ENCODE measurements around the gene TAF11L3.
"Not testable (repeated sequence)": the region's sequence is repeated elsewhere in the genome, so short reads cannot be mapped to it uniquely, and the experiment has no call there.

The TAF11L3 gene

GRCh38 chr5:17518067-17518466 lies at the start of gene TAF11L3:
Gene TAF11L3, plus strand, starts transcription at chr5:17518367.
- DNase-seq = not testable (repeated sequence)

DNA sequence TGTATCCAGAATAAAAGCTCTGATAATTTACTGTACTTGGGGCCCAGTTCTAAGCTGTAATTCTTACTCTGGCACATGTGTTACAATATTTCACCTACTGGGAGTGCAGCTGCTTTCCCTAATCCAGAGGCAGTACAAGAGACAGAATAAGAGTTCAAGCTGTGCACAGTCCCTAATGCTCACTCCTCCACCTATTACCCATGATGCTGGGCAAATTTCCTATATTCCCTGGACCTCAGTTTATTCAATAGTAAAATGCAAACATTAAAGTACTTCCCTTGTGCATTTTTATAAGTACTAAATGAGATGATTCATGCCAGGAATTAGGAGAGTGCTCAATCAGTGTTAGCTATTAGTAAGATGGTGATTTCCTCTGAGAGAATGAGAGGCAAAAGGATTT lies 48.1 kb upstream of the TAF11L3 start:
- DNase-seq = no peak

- DNase-seq = not testable (repeated sequence)
Measured at GRCh38 chr5:17475064-17475463, 43.1 kb upstream of the TAF11L3 start.

DNA sequence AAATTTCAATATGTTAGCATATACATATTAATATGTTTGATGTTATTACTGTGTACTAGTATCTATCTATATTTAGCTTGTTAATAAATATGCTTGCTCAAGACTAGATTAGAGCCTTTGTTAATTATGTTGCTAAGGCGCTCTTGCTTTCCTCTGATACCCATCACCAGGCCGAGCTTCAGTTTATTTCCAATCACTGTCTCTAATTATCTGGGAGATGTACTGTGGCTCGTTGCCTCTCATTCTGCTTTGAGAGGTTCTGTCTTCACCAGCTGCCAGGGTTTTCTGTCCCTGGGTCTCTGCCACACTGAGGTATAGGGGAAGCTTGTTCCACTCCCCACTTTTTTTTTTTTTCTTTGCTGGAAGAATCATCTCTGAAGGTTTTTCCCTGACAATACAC lies 41.1 kb upstream of the TAF11L3 start:
- no peak for DNase-seq

DNA sequence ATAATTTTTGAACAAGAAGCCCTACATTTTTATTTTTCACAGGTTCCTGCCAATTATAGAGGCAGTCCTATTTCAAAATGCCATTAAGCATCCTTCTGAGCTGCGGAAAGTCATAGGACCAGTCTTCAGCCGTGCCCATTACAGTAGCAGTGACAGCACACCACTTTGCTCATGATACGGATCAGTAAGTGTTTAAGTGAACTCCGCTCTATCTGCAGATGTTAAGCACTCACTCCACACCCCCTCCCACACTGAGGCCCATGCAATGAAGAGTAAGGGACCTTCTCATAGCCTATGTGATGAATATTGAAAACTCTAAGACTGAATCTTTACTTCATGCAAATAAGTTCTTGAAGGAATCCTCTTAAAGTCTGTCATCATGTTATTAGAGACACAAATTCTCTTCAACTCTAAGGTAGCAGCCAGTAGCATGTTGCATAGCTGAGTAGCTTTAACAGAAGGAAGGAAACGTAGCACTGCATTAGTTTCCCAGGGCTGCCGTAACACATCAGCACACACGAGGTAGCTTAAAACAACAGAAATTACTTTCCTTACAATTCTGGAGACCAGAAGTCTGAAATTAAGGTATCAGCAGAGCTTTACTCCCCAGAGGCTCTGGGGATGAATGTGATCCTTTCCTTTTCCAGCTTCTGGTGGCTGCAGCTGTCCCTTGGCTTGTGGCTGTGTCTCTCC lies 40.4 kb upstream of the TAF11L3 start:
- DNase-seq = no peak

DNA sequence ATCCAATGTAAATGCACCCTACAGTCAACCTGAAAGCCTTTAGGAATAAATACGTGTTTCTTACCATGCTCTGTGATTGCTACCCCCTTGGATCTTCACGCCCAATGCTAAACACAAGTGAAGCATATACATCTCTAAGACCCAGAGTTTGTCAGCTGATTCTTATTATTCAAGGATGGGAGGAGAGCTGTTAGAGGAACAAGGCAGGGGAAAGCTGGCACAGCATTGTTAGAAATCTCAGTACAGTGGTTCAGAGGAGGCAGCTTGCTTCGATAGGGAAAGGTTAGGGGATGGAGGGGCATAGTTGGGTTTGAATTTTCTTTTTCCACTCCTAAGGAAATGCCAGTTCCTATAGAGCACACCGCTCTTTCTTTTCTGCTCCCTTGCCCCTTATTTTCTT lies 36.8 kb upstream of the TAF11L3 start:
- no peak for DNase-seq

DNA sequence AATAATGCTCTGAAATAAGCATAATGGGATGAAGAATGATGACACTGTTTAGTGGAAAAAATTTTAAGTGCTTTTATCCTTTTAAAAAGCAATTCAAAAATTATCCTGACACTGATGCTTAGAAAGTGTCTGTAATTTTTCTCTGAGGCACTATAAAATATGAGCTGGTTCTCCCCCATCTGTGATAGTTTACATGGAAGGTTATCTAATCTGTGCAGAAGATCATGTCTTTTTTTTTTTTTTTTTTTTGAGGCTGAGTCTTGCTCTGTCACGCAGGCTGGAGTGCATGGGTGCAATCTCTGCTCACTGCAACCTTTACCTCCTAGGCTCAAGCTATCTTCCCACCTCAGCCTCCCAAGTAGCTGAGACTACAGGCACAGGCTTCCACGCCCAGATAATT lies 35.4 kb upstream of the TAF11L3 start:
- DNase-seq = no peak

- not testable (repeated sequence) for DNase-seq
Measured at GRCh38 chr5:17486464-17487173, 31.5 kb upstream of the TAF11L3 start.

DNA sequence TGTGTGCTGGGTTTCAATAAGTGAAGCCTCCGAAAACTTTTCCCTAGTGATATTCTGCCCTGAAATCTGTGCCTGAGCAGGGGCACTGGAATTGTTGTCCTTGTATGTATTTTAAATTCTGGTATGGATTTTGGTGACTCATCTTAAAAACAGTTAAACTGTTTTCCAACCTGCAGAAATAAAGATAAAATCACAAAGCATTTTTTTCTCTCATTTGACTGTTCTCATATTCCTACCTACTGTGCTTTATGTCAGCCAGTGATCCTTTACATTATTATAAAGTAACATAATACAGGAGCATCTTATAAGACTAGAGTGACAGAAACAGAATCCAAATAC lies 31.0 kb upstream of the TAF11L3 start:
- DNase-seq = no peak

- DNase-seq = not testable (repeated sequence)
Measured at GRCh38 chr5:17491257-17491656, 26.9 kb upstream of the TAF11L3 start.

GRCh38 chr5:17492770-17493169 lies 25.4 kb upstream of the TAF11L3 start:
- no peak for DNase-seq

DNA sequence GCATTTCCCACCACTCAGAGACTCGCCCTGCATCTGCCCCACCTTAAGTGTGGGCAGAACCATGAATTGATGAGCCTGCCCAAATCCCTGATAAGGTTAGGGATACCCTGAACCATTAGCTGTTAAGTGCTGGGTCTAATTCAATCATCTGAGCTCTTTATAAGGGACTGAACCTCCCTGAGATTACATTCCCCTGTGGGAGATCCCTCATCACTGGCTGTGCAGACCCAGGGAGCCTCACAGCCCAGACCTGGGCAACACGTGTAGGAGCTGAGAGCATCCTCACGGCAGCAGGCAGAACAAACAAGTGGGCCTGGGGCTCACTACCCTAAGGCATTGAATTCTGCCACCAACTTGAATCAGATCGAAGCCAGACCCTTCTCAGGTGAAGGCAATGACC lies 20.7 kb upstream of the TAF11L3 start:
- no peak for DNase-seq

DNA sequence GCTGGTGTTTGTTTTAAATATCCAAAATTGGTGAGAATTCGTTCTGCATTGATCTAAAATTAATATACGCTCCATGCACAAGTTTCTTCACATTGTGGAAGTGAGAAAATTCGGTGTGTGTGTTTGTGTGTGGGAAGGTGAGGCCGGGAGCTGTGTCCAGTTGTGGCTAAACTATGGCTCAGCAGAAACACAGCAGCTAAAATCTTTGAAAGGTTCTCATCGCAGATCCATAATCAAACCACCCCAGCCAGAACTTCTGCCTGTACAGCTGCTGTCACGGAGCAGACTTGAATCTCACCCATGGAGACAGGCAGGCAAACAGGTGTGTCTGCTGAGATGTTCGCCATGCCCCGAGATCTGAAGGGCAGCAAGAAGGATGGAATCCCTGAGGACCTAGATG lies 20.2 kb upstream of the TAF11L3 start, which contains the start of gene TAF11L2:
TSS of gene TAF11L2 (plus strand) at position 301 of the 400 bp plus-strand sequence.
- not testable (repeated sequence) for DNase-seq

DNA sequence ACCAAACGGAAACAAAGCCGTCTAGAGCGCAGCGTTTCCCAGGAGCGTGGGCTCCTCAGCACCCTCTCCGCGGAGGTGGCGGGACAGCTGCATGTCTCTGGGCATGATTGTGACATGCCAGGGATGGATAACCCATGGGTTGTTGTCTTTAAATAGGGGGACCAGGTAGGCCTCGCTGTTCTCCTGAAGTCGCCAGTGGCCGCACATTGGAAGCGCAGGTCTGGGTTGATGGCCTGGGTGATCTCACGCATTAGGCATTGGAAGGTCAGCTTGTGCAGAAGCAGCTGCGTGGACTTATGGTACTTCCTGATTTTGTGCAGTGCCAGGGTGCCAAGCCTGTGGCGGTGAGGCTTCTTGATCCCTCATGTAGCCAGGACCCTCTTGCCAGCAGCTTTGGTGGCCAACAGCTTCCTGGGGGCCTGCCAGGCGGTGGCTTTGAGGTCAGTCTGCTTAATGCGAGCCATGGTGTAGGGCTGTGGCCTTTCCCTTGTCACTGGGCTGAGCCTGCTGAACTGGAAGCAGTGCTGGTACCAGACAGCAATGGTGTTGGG lies 6.3 kb upstream of the TAF11L3 start:
- DNase-seq = no peak

DNA sequence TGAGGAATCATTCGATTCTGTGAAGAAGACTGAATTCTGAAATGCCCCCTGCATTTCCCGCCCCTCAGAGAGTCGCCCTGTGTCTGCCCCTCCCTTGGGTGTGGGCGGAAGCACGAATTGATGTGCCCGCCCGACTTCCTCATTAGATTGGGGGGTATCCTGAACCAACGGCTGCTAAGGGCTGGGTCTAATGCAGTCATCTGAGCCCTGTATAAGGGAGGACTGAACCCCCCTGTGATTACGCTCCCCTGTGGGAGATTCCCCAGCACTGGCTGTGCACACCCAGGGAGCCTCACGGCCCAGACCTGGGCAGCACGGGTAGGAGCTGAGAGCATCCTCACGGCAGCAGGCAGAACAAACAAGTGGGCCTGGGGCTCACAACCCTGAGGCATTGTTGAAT lies 641 bp upstream of the TAF11L3 start:
- not testable (repeated sequence) for DNase-seq

DNA sequence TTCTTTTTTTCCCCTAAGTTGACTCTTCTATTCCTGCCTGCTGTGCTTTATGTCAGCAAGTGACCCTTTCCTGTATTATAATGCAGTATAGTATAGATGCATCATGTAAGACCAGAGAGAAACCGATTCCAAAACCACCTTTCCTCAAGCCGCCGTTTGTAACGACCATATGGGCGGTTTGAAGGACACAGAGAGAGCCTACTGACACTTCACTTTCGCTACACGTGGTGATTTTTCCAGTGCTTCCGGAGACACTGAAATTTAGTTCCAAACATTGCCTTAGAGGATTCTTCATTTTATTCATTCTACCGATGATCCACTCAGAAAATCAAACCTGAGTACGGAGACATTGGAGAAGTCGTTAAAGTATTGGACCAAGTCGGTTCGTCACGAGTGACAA lies 1.3 kb downstream of the TAF11L3 start:
- DNase-seq = not testable (repeated sequence)

DNA sequence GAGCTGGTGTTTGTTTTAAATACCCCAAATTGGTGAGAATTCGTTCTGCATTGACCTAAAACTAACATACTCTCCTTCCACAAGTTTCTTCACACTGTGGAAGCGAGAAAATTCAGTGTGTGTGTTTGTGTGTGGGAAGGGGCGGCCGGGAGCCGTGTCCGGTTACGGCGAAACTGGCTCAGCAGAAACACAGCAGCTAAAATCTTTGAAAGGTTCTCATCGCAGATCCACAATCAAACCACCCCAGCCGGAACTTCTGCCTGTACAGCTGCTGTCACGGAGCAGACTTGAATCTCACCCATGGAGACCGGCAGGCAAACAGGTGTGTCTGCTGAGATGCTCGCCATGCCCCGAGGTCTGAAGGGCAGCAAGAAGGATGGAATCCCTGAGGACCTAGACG lies 3.3 kb downstream of the TAF11L3 start, which contains the start of gene TAF11L4:
TSS of gene TAF11L4 (plus strand) at position 301 of the 400 bp plus-strand sequence.
- not testable (repeated sequence) for DNase-seq

- not testable (repeated sequence) for DNase-seq
Measured at GRCh38 chr5:17524935-17525334, 6.8 kb downstream of the TAF11L3 start, which contains the start of gene TAF11L5. Gene TAF11L5, plus strand, starts transcription at chr5:17525235.

GRCh38 chr5:17526504-17526903 lies 8.3 kb downstream of the TAF11L3 start:
- not testable (repeated sequence) for DNase-seq

DNA sequence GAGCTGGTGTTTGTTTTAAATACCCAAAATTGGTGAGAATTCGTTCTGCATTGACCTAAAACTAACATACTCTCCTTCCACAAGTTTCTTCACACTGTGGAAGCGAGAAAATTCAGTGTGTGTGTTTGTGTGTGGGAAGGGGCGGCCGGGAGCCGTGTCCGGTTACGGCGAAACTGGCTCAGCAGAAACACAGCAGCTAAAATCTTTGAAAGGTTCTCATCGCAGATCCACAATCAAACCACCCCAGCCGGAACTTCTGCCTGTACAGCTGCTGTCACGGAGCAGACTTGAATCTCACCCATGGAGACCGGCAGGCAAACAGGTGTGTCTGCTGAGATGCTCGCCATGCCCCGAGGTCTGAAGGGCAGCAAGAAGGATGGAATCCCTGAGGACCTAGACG lies 10.2 kb downstream of the TAF11L3 start, which contains the start of gene TAF11L6:
TSS of gene TAF11L6 (plus strand) at position 301 of the 400 bp plus-strand sequence.
- not testable (repeated sequence) for DNase-seq

Data from NCI-H1436 (cell line).